HG02852 (cell line): ENCODE data around the gene LENG8.
A peak's percentile ranks its signal among the peaks of the same experiment; 100 is the strongest.

Source experiments
- ATAC-seq: cut with Tn5 transposase; IDR thresholded peaks from one replicate; pipeline ENCODE4 v1.9.1; 2021; ENCODE audit warnings: mild to moderate bottlenecking, moderate library complexity; ENCODE audit not compliant: unreplicated experiment

LENG8 gene

GRCh38 chr19:54448774-54449700 lies at the start of gene LENG8:
Gene LENG8, plus strand, starts transcription at chr19:54449199. Its CDS starts 2,146 bp downstream, at chr19:54451345.
- peak; percentile 82 for ATAC-seq

DNA sequence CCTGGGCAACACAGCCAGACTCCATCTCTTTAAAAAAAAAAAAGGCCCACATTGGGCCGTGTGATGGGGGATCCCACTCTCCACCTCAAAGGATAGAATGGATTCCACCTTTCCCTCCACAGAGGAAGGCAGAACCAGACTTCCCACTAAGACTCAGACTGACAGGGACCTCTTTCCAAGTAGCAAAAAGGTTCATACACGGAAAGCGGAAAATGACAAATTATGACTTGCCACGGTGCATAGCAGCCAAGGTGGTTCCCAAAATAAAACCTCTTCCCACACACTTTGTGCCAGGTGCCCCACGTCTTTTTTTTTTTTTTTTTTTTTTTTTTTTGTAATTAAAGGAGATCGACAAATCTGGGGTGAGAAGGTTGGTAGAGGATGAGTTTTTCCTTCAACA lies 48.1 kb upstream of the LENG8 start:
- no peak for ATAC-seq

DNA sequence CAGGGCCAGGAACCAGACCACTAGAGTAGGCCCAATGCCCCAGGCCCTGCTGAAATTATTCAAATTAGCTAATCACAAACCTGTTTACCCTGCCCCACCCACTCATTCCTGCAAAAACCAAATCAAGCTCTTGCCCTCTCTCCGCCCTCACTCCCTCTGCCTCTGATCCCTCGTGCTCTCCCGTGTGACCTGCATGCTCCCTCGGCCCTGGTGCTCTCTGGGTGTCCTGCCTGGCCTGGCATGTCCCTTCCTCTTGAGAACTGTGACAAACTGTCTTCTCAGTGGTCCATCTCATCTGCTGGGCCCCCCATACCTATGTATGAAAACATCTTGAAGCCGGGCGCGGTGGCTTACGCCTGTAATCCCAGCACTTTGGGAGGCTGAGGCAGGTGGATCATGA lies 45.9 kb upstream of the LENG8 start:
- ATAC-seq: no peak

- no peak for ATAC-seq
These were observed 43.4 kb upstream of the LENG8 start for GRCh38 chr19:54405628-54406027.

- ATAC-seq: no peak
These were observed 41.2 kb upstream of the LENG8 start for GRCh38 chr19:54407780-54408179.

DNA sequence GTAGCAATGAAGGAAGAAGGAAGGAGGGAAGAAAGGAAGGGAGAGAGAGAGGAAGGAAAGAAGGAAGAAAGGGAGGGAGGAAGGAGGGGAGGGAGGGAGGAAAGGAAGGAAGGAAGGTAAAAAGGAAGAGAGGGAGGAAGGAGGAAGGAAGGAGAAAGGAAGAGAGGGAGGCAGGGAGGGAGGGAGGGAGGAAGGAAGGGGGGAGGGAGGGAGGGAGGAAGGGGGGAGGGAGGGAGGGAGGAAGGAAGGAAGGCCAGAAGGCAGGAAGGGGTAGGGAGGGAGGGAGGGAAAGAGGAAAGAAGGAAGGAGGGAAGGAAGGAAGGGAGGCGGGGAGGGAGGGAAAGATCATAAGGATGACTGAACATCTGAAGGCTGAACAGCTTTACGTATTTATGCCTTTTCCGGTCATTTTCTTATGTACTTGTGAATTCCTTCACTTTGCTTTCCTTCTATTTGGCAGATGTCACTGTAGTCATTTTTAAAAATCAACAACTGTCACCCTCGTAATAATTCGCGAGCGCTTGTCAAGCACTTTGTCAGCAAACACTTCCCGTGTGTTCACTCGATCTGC lies 40.5 kb upstream of the LENG8 start:
- ATAC-seq: no peak

- ATAC-seq: no peak
These were observed 38.0 kb upstream of the LENG8 start for GRCh38 chr19:54411033-54411432.

GRCh38 chr19:54412877-54413276 lies 36.1 kb upstream of the LENG8 start:
- ATAC-seq: no peak

GRCh38 chr19:54414156-54414555 lies 34.8 kb upstream of the LENG8 start:
- no peak for ATAC-seq

GRCh38 chr19:54415208-54415900 lies 33.6 kb upstream of the LENG8 start, which contains the start of gene TTYH1:
Gene TTYH1, plus strand, starts transcription at chr19:54415464. Its CDS starts 89 bp downstream, at chr19:54415553.
- ATAC-seq: no peak

DNA sequence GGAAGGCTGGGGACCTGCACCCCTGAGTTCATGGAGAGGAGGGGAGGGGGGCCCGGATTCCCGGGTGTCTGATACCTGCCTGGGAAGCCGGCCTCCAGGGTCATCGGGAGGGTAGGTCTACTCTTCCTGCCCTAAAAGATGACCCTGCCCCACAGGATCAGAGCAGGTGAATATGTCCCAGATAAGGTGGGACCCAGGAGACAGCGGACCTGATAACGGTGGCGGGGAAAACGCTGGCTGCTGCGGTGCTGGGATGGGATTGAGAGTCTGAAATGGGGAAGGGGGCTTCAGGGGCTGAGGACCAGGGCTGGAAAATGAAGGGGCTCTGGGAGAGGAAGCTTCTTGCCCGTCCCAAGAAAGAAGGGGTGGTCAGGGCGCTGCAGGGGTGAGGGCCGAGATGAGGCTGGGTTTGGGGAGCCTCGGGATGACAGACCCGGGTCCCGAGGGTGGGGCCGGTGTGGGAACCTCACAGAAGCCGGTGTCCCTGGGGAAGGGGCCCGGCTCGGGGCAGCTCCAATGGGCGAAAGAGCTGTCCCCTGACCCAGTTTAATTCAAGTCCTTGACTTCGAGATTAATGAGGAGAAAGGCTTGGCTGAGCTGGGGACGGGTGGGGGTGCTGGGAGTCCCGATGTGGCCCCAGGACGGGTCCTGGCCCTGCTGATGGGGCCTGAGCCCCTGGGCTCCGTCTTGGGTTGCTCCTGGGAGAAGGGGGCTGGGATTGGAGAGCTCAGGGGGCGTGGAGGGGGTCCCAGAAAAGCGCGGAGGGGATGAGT lies 32.9 kb upstream of the LENG8 start:
- no peak for ATAC-seq

GRCh38 chr19:54416695-54417491 lies 32.1 kb upstream of the LENG8 start:
- ATAC-seq: no peak

- ATAC-seq: no peak
These were observed 30.7 kb upstream of the LENG8 start for GRCh38 chr19:54418030-54418929.

GRCh38 chr19:54418930-54419800 lies 29.8 kb upstream of the LENG8 start:
- ATAC-seq: no peak

GRCh38 chr19:54420068-54420382 lies 29.0 kb upstream of the LENG8 start:
- ATAC-seq: no peak

GRCh38 chr19:54420383-54421168 lies 28.4 kb upstream of the LENG8 start:
- ATAC-seq: no peak

DNA sequence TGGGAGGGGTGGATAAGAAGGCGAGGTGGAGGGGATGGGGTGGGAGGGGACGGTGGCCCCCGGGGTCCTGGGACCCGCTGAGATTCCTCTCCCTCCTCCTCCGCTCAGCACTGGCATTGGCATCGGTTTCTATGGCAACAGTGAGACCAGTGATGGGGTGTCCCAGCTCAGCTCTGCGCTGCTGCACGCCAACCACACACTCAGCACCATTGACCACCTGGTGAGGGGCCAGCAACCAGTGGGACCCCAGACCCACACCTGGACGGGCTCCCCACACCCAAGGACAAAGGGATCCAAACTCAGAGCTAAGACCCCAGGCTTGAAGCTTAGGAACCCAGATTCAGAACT lies 27.9 kb upstream of the LENG8 start:
- ATAC-seq: no peak

DNA sequence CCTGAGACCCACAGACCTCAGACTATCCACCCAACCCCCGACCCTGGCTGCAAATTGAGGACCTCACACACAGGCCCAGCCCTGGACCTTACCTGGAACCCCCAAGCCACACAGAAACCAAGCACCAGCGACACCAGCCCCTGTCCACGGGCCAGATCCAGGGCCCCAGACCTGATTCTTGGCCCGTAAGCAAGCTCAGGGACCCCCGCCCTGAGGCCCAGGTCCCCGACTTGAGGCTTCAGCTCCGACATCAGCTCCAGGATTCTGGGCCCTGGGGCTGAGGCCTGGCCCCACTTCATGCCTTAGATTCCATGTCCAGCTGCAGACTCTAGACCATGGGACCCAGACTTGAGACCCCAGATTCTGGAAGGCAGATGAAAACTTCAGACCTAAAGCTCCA lies 27.5 kb upstream of the LENG8 start:
- no peak for ATAC-seq
